NCI-H2107 treated with DMSO at 0.1 percent for 48 hours (cell line): ENCODE results near the gene GRAMD1B.
"Not testable (repeated sequence)": the region's sequence is repeated elsewhere in the genome, so short reads cannot be mapped to it uniquely, and the experiment has no call there.

Experiments used
- DNase-seq: peaks from one replicate; lab custom pipeline; 2025; ENCODE audit not compliant: unreplicated experiment; lab: John Stamatoyannopoulos, UW

Gene GRAMD1B

GRCh38 chr11:123562829-123563228, 132.8 kb downstream of the GRAMD1B start:
- DNase-seq: no peak

DNA sequence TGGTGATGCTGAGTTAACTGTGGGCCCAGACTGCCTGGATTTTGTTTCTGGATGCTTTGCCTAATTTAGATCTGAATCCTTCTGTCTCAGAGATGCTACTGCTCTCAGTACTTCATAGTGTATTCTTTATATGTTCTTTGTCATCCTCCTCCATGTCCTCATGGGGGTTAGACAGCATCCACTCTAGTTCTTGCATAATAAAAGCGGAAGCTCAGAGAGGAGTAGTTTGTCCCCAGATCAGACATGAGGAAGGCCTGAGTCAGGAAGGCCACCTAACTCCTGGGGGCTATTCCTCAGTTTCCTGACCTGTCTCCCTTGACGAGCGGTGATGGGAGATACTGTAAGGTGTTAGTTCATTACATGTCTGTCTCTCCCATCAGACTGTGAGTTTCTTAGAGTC, 134.2 kb downstream of the GRAMD1B start:
- DNase-seq: no peak

GRCh38 chr11:123566852-123567251, 136.8 kb downstream of the GRAMD1B start:
- no peak for DNase-seq

- DNase-seq: no peak
These were observed 137.4 kb downstream of the GRAMD1B start for GRCh38 chr11:123567466-123567865.

DNA sequence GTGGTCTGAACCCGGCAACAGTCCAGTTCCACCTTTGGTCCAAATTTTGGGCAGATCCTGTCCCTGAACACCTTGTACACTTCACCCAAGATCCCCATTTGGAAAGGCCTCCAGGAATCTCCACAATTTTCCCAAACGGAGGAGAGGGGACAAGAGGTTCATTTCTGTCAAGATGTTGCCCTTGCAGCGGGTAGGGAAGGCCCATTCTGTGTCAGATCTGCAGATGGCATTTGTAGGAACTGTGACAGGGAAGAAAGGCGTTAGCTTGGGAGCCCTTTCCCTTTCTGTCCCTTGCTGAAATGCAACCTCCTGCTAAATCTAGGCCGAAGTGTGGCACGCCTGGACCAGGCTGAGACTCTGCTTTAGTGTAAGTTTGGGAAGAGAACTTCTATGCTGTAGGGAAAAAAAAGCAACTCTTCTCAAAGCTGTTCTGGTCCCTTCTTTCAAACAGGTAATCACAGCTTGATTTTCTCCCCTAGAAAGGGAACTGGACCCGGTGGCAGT, 138.3 kb downstream of the GRAMD1B start:
- DNase-seq: no peak

- no peak for DNase-seq
These were observed 139.3 kb downstream of the GRAMD1B start for GRCh38 chr11:123569393-123569792.

- no peak for DNase-seq
These were observed 141.0 kb downstream of the GRAMD1B start for GRCh38 chr11:123570939-123571580.

DNA sequence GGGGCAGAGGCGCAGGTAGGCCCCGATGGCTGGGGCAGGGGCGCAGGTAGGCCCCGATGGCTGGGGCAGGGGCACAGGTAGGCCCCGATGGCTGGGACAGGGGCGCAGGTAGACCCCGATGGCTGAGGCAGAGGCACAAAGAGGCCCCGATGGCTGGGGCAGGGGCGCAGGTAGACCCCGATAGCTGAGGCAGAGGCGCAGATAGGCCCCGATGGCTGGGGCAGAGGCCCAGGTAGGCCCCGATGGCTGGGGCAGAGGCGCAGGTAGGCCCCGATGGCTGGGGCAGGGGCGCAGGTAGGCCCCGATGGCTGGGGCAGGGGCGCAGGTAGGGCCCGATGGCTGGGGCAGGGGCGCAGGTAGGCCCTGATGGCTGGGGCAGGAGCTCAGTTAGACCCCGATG, 142.7 kb downstream of the GRAMD1B start:
- not testable (repeated sequence) for DNase-seq

DNA sequence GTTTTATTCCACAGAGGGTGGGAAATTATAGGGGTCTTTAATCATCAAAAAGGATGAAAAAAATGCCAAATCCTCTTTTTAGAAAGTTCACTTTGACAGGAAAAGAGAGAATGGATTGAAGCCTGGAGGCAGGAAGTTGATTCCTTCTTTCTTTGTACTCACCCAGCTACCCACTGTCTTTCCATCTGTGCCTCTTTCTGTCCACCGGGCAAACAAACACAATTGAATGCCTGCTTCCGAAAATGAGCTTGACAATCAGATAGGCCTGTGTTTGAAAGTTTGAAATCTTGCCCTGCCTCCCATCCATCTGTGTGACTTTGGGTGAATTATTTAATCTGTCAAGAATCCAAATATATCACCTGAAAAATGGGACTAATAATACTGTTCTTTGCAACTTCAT, 143.2 kb downstream of the GRAMD1B start:
- no peak for DNase-seq

GRCh38 chr11:123575441-123575840, 145.4 kb downstream of the GRAMD1B start:
- no peak for DNase-seq

- no peak for DNase-seq
These were observed 146.0 kb downstream of the GRAMD1B start for GRCh38 chr11:123576082-123576481.

DNA sequence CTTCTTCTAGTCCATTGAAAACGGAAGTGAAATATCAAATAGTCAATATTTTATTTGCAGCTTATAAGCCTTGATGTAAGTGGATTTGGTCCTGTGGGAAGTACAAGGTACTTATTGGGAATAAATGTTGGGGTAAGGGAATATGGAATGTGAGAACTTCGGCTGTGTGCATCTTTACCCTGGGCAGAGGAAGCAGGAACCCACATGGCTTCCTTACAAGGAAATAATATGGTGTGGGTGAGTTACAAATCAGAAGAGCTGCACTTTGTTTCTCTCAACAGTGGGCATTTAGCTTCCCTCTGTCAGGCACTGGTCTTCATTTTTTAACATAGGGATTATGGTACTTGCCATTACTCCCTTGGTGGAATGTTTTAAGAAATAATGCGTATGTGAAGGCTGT, 146.4 kb downstream of the GRAMD1B start:
- no peak for DNase-seq

DNA sequence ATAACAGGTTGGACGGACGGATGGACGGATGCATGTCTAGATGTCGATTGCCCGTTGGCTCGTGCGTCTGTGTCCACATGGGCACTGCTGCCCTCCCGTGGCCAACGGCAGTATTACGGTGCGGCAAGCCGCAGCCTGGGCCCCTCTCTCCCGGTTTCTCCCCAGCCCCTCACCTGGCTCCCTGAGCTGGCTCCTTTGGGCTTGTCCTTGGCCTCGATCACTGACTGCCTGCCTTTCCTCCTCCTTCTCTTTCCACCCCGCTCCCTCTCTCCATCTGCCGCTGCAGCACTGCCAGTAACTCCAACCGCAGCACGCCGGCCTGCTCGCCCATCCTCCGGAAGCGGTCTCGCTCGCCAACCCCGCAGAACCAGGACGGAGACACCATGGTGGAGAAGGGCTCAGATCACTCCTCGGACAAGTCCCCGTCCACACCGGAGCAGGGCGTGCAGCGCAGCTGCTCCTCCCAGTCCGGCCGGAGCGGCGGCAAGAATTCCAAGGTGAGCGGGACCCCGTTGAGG, 147.1 kb downstream of the GRAMD1B start:
- no peak for DNase-seq

DNA sequence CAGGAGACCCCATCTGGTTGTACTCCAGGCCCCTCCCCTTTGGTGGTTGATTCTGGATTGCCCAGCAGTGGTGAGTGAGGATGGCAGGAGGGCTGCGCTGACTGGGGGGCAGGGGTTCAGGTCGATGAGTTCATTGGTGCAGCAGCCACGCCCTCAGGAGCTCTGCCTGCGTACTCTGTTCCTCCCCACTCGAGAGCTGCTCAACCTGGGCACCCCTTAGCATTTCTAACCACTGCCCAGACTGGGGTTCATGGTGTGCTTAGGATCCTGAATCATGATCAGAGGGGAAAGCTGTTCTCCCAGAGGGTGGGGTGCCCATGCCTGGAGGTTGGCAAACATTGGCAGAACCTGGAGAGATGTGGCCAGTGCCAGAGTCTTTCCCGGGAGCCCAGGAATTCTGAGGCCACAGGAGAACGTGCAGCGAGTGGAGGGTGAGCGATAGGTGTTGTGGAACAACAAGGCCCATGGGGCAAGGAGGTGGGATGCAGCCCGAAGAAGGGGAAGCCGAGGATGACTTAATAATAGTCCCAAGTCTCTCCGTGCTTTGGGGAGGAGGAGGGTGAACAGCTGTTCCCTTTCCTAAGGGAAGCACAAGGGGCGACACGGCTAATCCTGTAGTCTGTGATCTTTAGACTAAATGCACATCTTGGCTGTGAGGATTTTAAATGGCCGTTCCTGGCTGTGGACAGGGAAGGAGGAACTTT, 148.9 kb downstream of the GRAMD1B start:
- DNase-seq: no peak

DNA sequence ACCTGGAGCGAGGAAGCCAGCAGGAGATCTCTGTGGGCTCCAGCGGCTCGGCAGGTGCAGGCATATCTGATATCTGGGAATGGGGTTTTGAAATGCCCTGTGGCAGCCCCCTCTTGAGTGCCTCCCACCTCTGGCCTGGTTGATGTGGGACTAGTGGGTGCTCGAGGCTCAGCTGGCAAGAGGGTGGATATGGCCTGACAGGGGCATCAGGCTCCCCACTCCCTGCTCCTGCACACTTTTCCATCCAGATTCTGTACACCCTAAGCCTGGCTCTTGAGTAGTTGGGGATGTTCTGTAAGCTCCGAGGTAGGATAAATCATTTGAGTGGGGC, 149.4 kb downstream of the GRAMD1B start:
- DNase-seq: no peak

DNA sequence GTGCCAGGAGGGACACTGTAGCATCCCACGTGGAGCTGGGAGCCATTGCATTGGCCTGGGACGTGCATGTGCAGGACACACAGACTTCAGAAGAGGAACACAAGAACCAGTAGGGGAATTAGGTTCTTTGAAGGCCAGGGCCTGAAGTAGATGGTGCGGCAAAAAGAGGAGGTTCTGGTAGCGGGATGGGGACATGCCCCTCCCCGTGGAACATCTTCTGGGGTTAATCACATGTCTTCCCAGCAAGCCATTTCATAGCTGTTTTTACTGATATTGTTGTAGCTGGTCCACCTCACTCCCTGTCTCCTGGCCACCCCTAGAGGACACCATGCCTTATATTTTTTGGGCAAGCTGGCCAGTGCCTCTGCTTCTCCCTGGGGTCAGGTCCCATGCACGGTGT, 150.1 kb downstream of the GRAMD1B start:
- no peak for DNase-seq

GRCh38 chr11:123580557-123581275, 150.6 kb downstream of the GRAMD1B start:
- DNase-seq: peak; percentile 37

DNA sequence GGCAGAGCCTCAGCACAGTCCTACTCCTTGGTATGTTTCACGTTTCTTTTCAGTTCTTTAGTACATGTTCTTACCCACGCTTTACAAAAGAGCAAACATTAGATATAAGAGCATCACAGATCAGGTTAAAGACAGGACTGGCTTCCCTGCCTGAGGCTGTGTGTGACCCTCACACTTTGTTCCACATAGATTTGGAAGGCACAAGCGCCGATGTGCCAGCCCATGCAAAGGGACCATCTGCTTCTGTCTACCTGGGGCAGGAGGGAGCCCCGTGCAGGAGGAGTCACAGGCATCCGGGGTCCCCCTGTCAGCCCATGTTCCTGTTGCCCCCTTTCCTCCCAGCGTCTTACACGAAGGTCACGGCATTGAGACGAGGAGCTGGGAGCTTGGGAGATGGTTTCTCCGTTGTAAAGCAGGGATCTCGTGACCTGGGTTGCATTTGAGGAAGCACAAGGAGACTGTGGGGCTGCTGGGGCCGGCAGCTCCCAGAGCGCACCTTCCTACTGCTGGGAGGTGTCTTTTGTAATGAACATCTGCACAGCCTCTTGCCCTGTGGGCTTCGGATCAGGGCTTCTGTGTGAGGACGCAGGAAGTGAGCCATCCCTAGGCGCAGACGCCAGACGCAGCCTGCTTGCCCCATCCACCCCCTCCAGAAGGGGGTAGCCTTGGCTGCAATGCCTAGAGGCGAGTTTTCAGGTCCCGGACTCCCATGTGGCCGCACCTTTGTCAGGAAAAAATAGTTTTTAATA, 151.8 kb downstream of the GRAMD1B start:
- no peak for DNase-seq

DNA sequence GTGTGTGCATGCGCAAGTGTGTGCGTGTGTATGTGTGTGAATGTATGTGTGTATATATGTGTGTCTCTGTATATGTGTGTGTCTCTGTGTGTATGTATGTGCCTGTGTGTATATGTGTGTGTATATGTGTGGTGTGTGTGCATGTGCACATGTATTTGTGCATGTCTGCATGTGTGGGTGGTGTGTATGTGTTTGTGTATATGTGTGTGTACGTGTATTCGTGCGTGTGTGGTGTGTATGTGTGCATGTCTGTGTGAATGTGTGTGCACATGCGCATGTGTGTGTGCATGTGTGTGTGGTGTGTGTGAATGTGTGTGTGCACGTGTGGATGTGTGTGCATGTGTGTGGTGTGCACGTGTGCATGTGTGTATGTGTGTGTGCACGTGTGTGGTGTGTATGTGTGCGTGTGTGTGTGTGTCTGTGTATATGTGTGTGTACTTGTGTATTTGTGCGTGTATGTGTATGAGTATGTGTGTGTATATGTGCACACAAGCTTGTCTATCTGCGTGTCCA, 153.0 kb downstream of the GRAMD1B start:
- no peak for DNase-seq

DNA sequence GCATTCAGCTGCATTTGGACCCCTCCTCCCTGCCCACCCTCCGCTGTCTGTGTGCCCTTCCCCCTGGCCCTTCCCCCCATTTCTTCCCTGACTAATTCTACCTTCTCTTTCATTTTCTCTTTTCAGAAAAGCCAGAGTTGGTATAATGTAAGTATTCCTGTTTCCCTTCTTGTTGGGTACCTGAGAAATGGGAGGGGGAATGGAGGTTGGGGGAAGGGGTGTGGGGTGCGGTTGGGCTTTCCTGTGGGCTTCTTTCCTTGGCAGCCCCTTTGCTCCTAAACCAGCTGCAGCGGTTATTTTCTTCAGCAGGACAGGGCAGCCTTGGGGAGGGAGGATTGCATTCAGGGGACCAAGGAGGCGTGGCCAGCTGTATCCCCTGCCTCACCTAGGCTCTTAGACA, 154.1 kb downstream of the GRAMD1B start:
- DNase-seq: no peak

DNA sequence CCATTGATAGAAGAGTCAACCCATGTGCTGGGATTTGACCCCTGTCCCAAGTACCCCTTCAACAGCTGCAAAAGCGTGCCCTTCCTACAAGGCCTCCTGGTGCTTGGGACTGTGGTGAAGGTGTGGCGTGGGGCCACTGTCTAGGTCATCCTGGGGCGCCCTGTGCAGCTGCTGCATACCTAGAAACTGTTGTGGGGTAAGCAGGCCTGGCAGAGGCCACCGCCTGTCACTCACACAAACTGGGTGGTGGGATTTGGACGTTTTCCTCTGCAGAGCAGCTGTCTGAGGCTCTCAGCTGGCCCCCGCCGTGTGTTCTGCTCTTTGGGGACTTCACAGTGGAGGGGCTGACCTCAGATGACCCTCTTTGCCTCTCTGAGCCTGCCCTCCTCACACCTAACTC, 154.7 kb downstream of the GRAMD1B start:
- no peak for DNase-seq
